GM19099 (cell line): ENCODE data around the gene TCF15.

ENCODE experiments used
- POLR2A ChIP-seq: IDR thresholded peaks from 3 replicates; pipeline ENCODE4 v1.6.1; 2011; ENCODE audit warnings: low read depth; ENCODE audit not compliant: insufficient read length; ENCODE audit errors: extremely low read depth

TCF15 gene

GRCh38 chr20:560680-561079, 49.4 kb downstream of the TCF15 start:
- TF ChIP-seq POLR2A, result no peak

- TF ChIP-seq POLR2A, result no peak
Measured at GRCh38 chr20:558117-558516, 52.0 kb downstream of the TCF15 start.

- TF ChIP-seq POLR2A, result no peak
Measured at GRCh38 chr20:556984-557383, 53.1 kb downstream of the TCF15 start.

- TF ChIP-seq POLR2A, result no peak
Measured at GRCh38 chr20:555976-556385, 54.1 kb downstream of the TCF15 start.
